Glutamatergic neuron (in vitro differentiated cells): ENCODE measurements around the gene NDUFA9. TPM values are rescaled to one million over a fixed set of nuclear protein-coding genes. Genes with fewer than 3 reads are reported as not detected.

Experiments used
- DNase-seq: peaks from one replicate; pipeline ENCODE4 v3.0.0; 2022
- H3K27ac Mint-ChIP-seq: one replicate; pipeline ENCODE4 v1.8.0; 2020; ENCODE audit warnings: mild to moderate bottlenecking, mixed read lengths, inconsistent platforms; ENCODE audit not compliant: unreplicated experiment
- H3K27me3 Mint-ChIP-seq: one replicate; pipeline ENCODE4 v1.8.0; 2020; ENCODE audit warnings: mild to moderate bottlenecking, moderate library complexity, mixed read lengths, inconsistent platforms; ENCODE audit not compliant: unreplicated experiment
- H3K36me3 Mint-ChIP-seq: one replicate; pipeline ENCODE4 v1.8.0; 2020; ENCODE audit warnings: mild to moderate bottlenecking, mixed read lengths, inconsistent platforms; ENCODE audit not compliant: unreplicated experiment
- H3K4me1 Mint-ChIP-seq: one replicate; pipeline ENCODE4 v1.8.0; 2020; ENCODE audit warnings: mild to moderate bottlenecking, low read depth, mixed read lengths, inconsistent platforms; ENCODE audit not compliant: unreplicated experiment
- H3K4me3 Mint-ChIP-seq: one replicate; pipeline ENCODE4 v1.8.0; 2020; ENCODE audit warnings: mild to moderate bottlenecking, mixed read lengths, inconsistent platforms; ENCODE audit not compliant: unreplicated experiment
- H3K9me3 Mint-ChIP-seq: one replicate; pipeline ENCODE4 v1.8.0; 2020; ENCODE audit warnings: mild to moderate bottlenecking, moderate library complexity, mixed read lengths, inconsistent platforms; ENCODE audit not compliant: unreplicated experiment
- long read RNA-seq: library from polyadenylated mRNA; unstranded; transcript quantifications from one replicate; pipeline ENCODE4 v2.0.0, GENCODE V29; 2020; ENCODE audit not compliant: unreplicated experiment
- total RNA-seq: library from RNA; stranded (reverse); fragmentation: NEBNext Ultra II Directional; extraction: Animal tissue kit (Norgen Biotek cat#: 25700); gene quantifications from one replicate; pipeline ENCODE4 v1.2.1, GENCODE V29; 2021; ENCODE audit not compliant: unreplicated experiment
- TF ChIP-seq, protein P1 (sequence below): fragments of 200-600 bp; sonication (generic); IDR thresholded peaks from one replicate; pipeline ENCODE4 v1.5.0; 2021; ENCODE audit not compliant: partially characterized antibody, unreplicated experiment

NDUFA9 gene
- 130 TPM for total RNA-seq
- long read RNA-seq, full-length matches to known transcripts = 120 of 137 reads
- long read RNA-seq, partial matches to known transcripts = 14 of 137 reads
- long read RNA-seq, other reads (novel, unspliced or antisense) = 3 of 137 reads

DNA sequence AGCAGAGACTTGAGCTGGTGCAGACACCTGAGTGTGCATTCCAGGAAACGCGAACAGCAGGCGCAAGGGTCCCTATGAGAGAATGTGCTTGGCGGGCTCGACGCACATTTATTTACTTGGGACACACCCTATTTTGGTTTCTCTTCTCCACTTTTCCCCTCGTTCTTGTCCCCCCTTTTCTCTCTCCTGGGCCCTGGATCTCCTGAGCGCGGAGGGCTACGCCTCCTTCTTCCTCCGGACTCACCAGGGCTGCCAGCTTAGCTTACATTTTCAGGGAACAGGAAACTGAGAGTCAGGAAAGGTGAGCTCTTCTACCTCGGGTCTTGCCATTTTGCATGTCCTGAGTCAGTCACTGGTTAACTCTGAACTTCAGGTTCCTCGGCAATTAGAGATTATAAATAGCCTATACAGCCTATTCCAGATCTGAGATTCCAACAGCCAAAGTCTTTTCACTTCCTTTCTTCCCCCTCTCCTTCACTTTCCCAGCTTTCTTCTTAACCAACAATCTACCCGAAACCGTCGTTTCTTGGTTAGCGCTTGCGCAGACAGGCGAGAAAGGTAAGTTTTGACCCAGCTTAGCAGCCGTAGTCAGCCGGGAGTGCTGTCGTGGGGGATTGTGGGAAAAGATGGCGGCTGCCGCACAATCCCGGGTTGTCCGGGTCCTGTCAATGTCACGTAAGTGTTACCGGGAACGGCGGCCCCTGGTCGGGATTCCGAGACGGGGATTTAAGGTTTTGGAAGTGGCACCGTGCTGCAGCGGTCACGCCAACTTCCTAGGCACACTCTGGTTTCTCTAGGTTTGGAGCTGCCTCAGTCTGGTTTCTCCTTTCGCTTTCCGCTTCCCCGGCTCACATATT, at the start of gene NDUFA9, which contains the start of gene AKAP3:
Gene NDUFA9 (plus strand): TSS at position 614 of the 857 bp plus-strand sequence. CDS start 13 bp downstream, at position 627.
Gene AKAP3 (minus strand): TSS at position 551 of the 857 bp plus-strand sequence. CDS start 10,855 bp downstream, outside the sequence.
- peaks cover 29% of the 10 kb centered on the region for H3K4me1 Mint-ChIP-seq
- peak within 1 kb of the TSS; percentile 97 for H3K27ac Mint-ChIP-seq
- no peaks in the 10 kb centered on the region for H3K9me3 Mint-ChIP-seq
- peak within 1 kb of the TSS; percentile 89 for H3K4me3 Mint-ChIP-seq
- TF ChIP-seq, protein P1, sequence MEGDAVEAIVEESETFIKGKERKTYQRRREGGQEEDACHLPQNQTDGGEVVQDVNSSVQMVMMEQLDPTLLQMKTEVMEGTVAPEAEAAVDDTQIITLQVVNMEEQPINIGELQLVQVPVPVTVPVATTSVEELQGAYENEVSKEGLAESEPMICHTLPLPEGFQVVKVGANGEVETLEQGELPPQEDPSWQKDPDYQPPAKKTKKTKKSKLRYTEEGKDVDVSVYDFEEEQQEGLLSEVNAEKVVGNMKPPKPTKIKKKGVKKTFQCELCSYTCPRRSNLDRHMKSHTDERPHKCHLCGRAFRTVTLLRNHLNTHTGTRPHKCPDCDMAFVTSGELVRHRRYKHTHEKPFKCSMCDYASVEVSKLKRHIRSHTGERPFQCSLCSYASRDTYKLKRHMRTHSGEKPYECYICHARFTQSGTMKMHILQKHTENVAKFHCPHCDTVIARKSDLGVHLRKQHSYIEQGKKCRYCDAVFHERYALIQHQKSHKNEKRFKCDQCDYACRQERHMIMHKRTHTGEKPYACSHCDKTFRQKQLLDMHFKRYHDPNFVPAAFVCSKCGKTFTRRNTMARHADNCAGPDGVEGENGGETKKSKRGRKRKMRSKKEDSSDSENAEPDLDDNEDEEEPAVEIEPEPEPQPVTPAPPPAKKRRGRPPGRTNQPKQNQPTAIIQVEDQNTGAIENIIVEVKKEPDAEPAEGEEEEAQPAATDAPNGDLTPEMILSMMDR = no peak
- peak; percentile 84 for DNase-seq
- no peaks in the 10 kb centered on the region for H3K36me3 Mint-ChIP-seq
- H3K27me3 Mint-ChIP-seq = peaks cover 4% of the 10 kb centered on the region

GRCh38 chr12:4603421-4603820, 45.5 kb upstream of the NDUFA9 start:
- TF ChIP-seq, protein P1 = no peak
- Mint-ChIP-seq H3K9me3 (peaks cover 2% of the 10 kb centered on the region), H3K36me3 (no peaks in the 10 kb centered on the region), H3K27ac (peak overlapping the region; percentile 0), H3K4me1 (peaks cover 11% of the 10 kb centered on the region), H3K27me3 (no peaks in the 10 kb centered on the region), H3K4me3 (no peak overlapping the region)
- peak; percentile 43 for DNase-seq

GRCh38 chr12:4603946-4604345, 45.0 kb upstream of the NDUFA9 start:
- Mint-ChIP-seq H3K27ac (no peak overlapping the region), H3K4me3 (no peak overlapping the region), H3K27me3 (no peaks in the 10 kb centered on the region), H3K9me3 (peaks cover 2% of the 10 kb centered on the region), H3K36me3 (no peaks in the 10 kb centered on the region), H3K4me1 (peaks cover 11% of the 10 kb centered on the region)
- TF ChIP-seq, protein P1 = no peak
- no peak for DNase-seq

DNA sequence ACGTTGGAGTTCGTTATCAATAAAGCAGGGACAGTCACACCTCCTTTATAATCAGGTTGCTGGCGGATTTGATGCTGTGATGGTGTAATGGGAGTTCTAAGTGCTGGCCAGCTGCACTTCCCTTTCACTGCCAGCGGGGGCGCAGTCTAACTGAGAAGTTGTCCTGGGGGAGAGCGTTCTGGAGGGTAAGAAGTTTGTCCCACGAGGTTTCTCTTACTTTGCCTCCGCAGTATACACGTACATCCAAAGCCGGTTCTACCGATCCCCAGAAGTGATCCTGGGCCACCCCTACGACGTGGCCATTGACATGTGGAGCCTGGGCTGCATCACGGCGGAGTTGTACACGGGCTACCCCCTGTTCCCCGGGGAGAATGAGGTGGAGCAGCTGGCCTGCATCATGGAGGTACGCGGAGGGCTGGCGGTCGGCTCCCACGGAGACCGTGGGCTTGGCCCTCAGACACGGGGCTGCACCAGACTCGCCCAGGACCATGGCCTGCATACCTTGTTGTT, 44.2 kb upstream of the NDUFA9 start:
- peaks cover 11% of the 10 kb centered on the region for H3K4me1 Mint-ChIP-seq
- peak overlapping the region; percentile 98 for H3K4me3 Mint-ChIP-seq
- TF ChIP-seq, protein P1 = peak; percentile 99

More for the DNA sequence above, 44.2 kb upstream of the NDUFA9 start:
- peak; percentile 79 for DNase-seq
- H3K9me3 Mint-ChIP-seq = peaks cover 2% of the 10 kb centered on the region
- no peaks in the 10 kb centered on the region for H3K27me3 Mint-ChIP-seq
- H3K27ac Mint-ChIP-seq = peak overlapping the region; percentile 63
- no peaks in the 10 kb centered on the region for H3K36me3 Mint-ChIP-seq
